Measurements from ENCODE around the gene LYRM4. TPM values are rescaled to one million over a fixed set of nuclear protein-coding genes. Genes with fewer than 3 reads are reported as not detected.

Gene LYRM4
- total RNA-seq, 6 experiments from 2014 or later, result 5.7 to 11.5 (median 8.5) TPM

DNA sequence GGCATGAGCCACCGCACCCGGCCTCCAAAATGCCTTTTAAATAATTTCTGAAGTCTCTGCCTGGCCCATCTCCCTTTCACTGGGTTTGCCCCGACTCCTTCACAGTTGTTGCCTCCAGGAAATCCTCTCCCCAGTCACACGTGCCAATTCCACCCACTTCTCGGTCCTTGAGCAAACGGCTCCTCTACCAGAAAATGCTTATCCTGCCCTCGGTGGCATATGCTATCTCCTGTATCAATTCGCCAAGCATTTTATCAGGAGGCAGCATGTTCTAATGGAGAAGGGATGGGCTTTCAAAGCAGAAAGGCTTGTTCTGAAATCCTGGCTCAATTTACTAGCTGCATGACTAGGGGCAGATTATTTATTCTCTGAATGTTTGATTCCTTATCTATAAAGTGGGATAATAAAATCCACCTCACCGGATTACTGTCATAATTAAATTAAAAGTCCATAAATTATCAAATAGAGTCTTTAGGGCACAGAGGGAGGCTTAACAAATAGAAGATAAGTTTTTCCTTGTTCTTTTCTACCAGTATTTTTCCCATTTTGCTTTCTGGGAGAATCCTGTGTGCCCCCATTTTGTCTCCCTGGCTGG lies 109.3 kb downstream of the LYRM4 start:
- intact Hi-C loops (cut with DNase I), result no loop called here
- H3K27ac ChIP-seq, result no peak overlapping the region
- no peaks in the 10 kb centered on the region for H3K27me3 ChIP-seq
- TF ChIP-seq POLR2A (IDR thresholded peaks at IDR 0.05), result no peak
- TF ChIP-seq, protein P1, sequence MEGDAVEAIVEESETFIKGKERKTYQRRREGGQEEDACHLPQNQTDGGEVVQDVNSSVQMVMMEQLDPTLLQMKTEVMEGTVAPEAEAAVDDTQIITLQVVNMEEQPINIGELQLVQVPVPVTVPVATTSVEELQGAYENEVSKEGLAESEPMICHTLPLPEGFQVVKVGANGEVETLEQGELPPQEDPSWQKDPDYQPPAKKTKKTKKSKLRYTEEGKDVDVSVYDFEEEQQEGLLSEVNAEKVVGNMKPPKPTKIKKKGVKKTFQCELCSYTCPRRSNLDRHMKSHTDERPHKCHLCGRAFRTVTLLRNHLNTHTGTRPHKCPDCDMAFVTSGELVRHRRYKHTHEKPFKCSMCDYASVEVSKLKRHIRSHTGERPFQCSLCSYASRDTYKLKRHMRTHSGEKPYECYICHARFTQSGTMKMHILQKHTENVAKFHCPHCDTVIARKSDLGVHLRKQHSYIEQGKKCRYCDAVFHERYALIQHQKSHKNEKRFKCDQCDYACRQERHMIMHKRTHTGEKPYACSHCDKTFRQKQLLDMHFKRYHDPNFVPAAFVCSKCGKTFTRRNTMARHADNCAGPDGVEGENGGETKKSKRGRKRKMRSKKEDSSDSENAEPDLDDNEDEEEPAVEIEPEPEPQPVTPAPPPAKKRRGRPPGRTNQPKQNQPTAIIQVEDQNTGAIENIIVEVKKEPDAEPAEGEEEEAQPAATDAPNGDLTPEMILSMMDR (IDR thresholded peaks at IDR 0.05), result no peak
- H3K4me1 ChIP-seq, result no peaks in the 10 kb centered on the region
- WGBS (ENCODE audit: insufficient coverage, low coverage, low lambda C conversion rate, missing lambda C conversion rate), result 75% methylated on average over 9 of the region's 9 CpGs
- no peak for DNase-seq
- H3K9me3 ChIP-seq, result no peaks in the 10 kb centered on the region
- ATAC-seq, result no peak
- H3K36me3 ChIP-seq, result no peaks in the 10 kb centered on the region
- no peak overlapping the region for H3K4me3 ChIP-seq

DNA sequence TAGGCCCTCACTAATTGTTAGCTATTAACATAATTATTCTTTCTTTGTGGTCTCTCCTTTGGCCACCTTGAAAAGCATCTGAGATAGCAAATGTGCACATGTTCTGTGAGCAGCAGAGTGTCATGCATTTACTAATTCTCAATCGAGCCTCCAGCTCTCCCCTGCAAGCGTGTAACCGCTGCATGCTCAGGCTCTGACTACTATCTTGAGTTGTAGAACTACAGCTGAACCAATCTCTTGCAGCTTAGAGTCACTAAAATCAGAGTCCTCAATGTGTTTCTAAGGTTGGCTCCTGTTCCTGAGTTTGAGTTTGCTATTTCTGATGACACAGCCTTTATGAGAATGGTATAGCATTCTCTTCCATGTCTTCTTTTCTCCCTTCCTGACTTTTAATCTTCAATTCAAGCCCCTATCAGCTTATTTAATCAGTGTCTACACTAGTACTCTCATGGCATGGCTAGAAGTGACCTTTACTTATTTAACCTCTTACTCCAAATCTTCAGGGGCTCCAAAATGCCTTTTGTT lies 110.1 kb downstream of the LYRM4 start:
- H3K27ac ChIP-seq, result no peak overlapping the region
- no peaks in the 10 kb centered on the region for H3K4me1 ChIP-seq
- no peaks in the 10 kb centered on the region for H3K36me3 ChIP-seq
- H3K27me3 ChIP-seq, result no peaks in the 10 kb centered on the region
- H3K9me3 ChIP-seq, result no peaks in the 10 kb centered on the region
- no peak for ATAC-seq
- WGBS (ENCODE audit: insufficient coverage, low coverage, low lambda C conversion rate, missing lambda C conversion rate), result 96% methylated on average over 3 of the region's 3 CpGs
- DNase-seq, result no peak
- H3K4me3 ChIP-seq, result no peak overlapping the region
- intact Hi-C loops (cut with DNase I), result no loop called here
- TF ChIP-seq, protein P1 (IDR thresholded peaks at IDR 0.05), result no peak
- TF ChIP-seq POLR2A (IDR thresholded peaks at IDR 0.05), result no peak

DNA sequence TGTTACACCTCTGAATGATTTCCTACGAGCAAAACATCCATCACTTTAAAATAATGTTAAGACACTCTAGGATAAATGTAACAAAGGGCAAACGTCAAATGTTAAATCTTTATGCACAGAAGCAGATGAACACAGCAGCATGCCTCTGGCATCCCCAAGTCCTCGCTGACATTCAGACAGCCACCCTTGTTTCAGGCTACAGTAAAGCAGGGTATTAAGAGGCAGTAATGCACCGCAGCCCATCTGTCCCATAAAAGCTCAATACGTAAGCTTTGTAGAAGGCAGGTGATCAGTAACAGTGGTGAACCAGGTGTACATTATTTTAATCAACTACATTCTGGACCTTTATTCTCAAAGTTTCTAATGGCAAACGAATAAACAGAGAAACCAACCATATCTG lies 110.9 kb downstream of the LYRM4 start:
- Histone ChIP-seq H3K4me3 (no peak overlapping the region), H3K9me3 (no peaks in the 10 kb centered on the region), H3K4me1 (no peaks in the 10 kb centered on the region), H3K27ac (no peak overlapping the region), H3K36me3 (no peaks in the 10 kb centered on the region), H3K27me3 (no peaks in the 10 kb centered on the region)
- 78% methylated on average over 5 of the region's 6 CpGs for WGBS (ENCODE audit: insufficient coverage, low coverage, low lambda C conversion rate, missing lambda C conversion rate)
- DNase-seq, result no peak
- TF ChIP-seq, protein P1 (IDR thresholded peaks at IDR 0.05), result no peak
- TF ChIP-seq POLR2A (IDR thresholded peaks at IDR 0.05), result no peak
- intact Hi-C loops (cut with DNase I), result loop anchor here (10.0 kb wide), 2 partner anchors 155 to 255 kb away; no protein-coding TSS in a partner anchor
- ATAC-seq, result no peak

DNA sequence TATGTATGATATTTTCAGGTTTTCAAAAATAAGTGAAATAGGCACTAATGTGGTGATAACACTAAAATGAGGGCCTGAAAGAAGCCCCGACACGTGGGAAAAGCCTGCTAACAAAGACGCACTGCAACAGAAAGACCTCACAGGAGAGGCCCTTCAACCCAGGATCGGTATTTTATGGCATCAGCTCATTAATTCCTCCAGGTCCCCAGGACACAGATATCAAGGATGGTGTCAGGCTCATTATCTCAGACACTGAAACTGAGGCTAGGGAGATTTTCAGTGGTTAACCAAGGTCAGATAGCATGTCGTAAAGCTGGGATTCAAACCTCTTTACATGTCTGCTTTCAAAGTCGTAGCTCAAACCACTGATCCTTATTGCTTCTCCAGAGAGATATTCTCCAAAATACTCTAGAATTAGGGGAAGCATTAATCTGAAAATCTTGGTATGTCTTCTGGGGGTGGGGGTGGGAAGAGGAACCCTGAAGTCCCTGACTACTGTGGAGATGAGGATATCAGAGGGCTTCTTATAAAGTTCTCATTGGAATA lies 111.5 kb downstream of the LYRM4 start:
- no peaks in the 10 kb centered on the region for H3K36me3 ChIP-seq
- H3K27me3 ChIP-seq, result no peaks in the 10 kb centered on the region
- no peaks in the 10 kb centered on the region for H3K4me1 ChIP-seq
- no peak for TF ChIP-seq POLR2A (IDR thresholded peaks at IDR 0.05)
- TF ChIP-seq, protein P1 (IDR thresholded peaks at IDR 0.05), result no peak
- WGBS (ENCODE audit: insufficient coverage, low coverage, low lambda C conversion rate, missing lambda C conversion rate), result 69% methylated on average over 5 of the region's 6 CpGs
- H3K27ac ChIP-seq, result no peak overlapping the region
- no peak for DNase-seq
- no peak overlapping the region for H3K4me3 ChIP-seq
- no peaks in the 10 kb centered on the region for H3K9me3 ChIP-seq
- ATAC-seq, result no peak
- intact Hi-C loops (cut with DNase I), result loop anchor here (10.0 kb wide), 2 partner anchors 156 to 256 kb away; no protein-coding TSS in a partner anchor

All from right lobe of liver (tissue), 6 donors.